DOHH2 (cell line): ENCODE results near the gene SLC13A4.

Experiments
- CTCF ChIP-seq: fragments of 200-600 bp; sonication (generic); IDR thresholded peaks from one replicate; pipeline ENCODE4 v1.5.1; 2014; ENCODE audit warnings: antibody characterized with exemption, mild to moderate bottlenecking, low read depth, low read length; ENCODE audit not compliant: poor library complexity, severe bottlenecking
- EZH2phosphoT487 ChIP-seq: fragments of 200-600 bp; sonication (generic); IDR thresholded peaks from 2 replicates; pipeline ENCODE4 v1.6.1; 2017; ENCODE audit warnings: borderline replicate concordance, mild to moderate bottlenecking, antibody characterized with exemption, low read length, moderate library complexity, mixed read lengths

GRCh38 chr7:135665042-135665441 lies 62.9 kb downstream of the SLC13A4 start:
- TF ChIP-seq CTCF (no peak), EZH2phosphoT487 (no peak)
